Bronchial epithelial cell (primary cell): ENCODE measurements around the gene TSC2. TPM values are rescaled to one million over a fixed set of nuclear protein-coding genes. Genes with fewer than 3 reads are reported as not detected.
"Not testable (repeated sequence)": the region's sequence is repeated elsewhere in the genome, so short reads cannot be mapped to it uniquely, and the experiment has no call there.

Experiments used
- DNase-seq: peaks from one replicate; pipeline ENCODE4 v3.0.0-alpha.2; 2010; ENCODE audit warnings: low read depth
- FAIRE-seq: peaks from 2 replicates; lab custom pipeline; 2011; peaks lifted over from hg19 to GRCh38; lab: Jason Lieb, UNC
- H3K27me3 ChIP-seq: 2 replicates; pipeline ENCODE4 v1.5.1; 2011; ENCODE audit warnings: low read length; ENCODE audit not compliant: control insufficient read depth, insufficient read depth
- H3K36me3 ChIP-seq: 2 replicates; pipeline ENCODE4 v1.5.1; 2011; ENCODE audit warnings: low read length; ENCODE audit not compliant: control insufficient read depth, insufficient read depth
- H3K4me3 ChIP-seq: 2 replicates; pipeline ENCODE4 v1.5.1; 2011; ENCODE audit warnings: mild to moderate bottlenecking, low read depth, low read length, control low read depth
- total RNA-seq: library from RNA; depleted of rRNA; stranded (reverse); fragments of >200 nt; gene quantifications from 2 replicates; pipeline ENCODE4 v1.2.1, GENCODE V29; 2014

TSC2 gene
- total RNA-seq, 1 donor from 2014 or later = 25.0 TPM

- H3K36me3 ChIP-seq = peaks cover 10% of the 10 kb centered on the region
- not testable (repeated sequence) for FAIRE-seq, H3K4me3 ChIP-seq, H3K27me3 ChIP-seq
- peak; percentile 34 for DNase-seq
Measured at GRCh38 chr16:2107121-2107790, 59.5 kb downstream of the TSC2 start.

- not testable (repeated sequence) for H3K27me3 ChIP-seq, DNase-seq, FAIRE-seq, H3K36me3 ChIP-seq, H3K4me3 ChIP-seq
Measured at GRCh38 chr16:2107791-2108125, 60.0 kb downstream of the TSC2 start.

GRCh38 chr16:2108446-2109270, 60.9 kb downstream of the TSC2 start:
- H3K4me3 ChIP-seq, FAIRE-seq, H3K27me3 ChIP-seq, H3K36me3 ChIP-seq, DNase-seq: not testable (repeated sequence)

- not testable (repeated sequence) for FAIRE-seq, H3K36me3 ChIP-seq
Measured at GRCh38 chr16:2109271-2109580, 61.4 kb downstream of the TSC2 start.

GRCh38 chr16:2109872-2110271, 62.1 kb downstream of the TSC2 start:
- H3K4me3 ChIP-seq, FAIRE-seq, H3K27me3 ChIP-seq, DNase-seq, H3K36me3 ChIP-seq: not testable (repeated sequence)

More at GRCh38 chr16:2109271-2109580, 61.4 kb downstream of the TSC2 start:
- not testable (repeated sequence) for H3K4me3 ChIP-seq, DNase-seq, H3K27me3 ChIP-seq

- not testable (repeated sequence) for H3K36me3 ChIP-seq, FAIRE-seq, DNase-seq
Measured at GRCh38 chr16:2110332-2111008, 62.7 kb downstream of the TSC2 start.

GRCh38 chr16:2111009-2111353, 63.2 kb downstream of the TSC2 start:
- H3K36me3 ChIP-seq, H3K4me3 ChIP-seq, DNase-seq, FAIRE-seq, H3K27me3 ChIP-seq: not testable (repeated sequence)

More at GRCh38 chr16:2110332-2111008, 62.7 kb downstream of the TSC2 start:
- H3K4me3 ChIP-seq, H3K27me3 ChIP-seq: not testable (repeated sequence)

- H3K36me3 ChIP-seq, DNase-seq, FAIRE-seq, H3K27me3 ChIP-seq, H3K4me3 ChIP-seq: not testable (repeated sequence)
Measured at GRCh38 chr16:2111412-2112335, 63.9 kb downstream of the TSC2 start.

- H3K27me3 ChIP-seq, FAIRE-seq, DNase-seq, H3K4me3 ChIP-seq, H3K36me3 ChIP-seq: not testable (repeated sequence)
Measured at GRCh38 chr16:2112539-2113106, 64.8 kb downstream of the TSC2 start.

- not testable (repeated sequence) for DNase-seq, H3K36me3 ChIP-seq, H3K4me3 ChIP-seq, H3K27me3 ChIP-seq, FAIRE-seq
Measured at GRCh38 chr16:2114225-2114624, 66.4 kb downstream of the TSC2 start.

- not testable (repeated sequence) for FAIRE-seq, H3K27me3 ChIP-seq, DNase-seq, H3K36me3 ChIP-seq, H3K4me3 ChIP-seq
Measured at GRCh38 chr16:2114885-2115590, 67.3 kb downstream of the TSC2 start.
